ENCODE data around the gene MAGI1.

The MAGI1 gene

DNA sequence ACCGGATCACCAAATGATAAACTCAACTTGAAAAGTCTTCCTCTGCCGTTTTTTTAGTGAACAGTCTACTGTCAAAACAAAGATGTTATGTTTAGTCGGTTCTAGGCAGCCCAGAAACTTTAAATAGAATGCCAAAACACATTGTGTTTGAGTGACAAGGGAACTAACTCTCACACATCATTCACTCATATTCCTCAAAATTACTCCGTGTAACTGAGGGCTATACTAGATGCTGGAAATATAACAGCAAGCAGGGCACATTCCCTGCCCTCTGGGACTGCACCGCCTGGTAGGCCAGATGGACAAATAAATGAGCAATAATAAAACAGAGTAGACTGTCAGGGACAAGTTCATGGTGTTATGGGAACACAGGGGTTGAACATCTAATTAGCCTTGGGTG lies 251.4 kb downstream of the MAGI1 start:
- no peak for DNase-seq

DNA sequence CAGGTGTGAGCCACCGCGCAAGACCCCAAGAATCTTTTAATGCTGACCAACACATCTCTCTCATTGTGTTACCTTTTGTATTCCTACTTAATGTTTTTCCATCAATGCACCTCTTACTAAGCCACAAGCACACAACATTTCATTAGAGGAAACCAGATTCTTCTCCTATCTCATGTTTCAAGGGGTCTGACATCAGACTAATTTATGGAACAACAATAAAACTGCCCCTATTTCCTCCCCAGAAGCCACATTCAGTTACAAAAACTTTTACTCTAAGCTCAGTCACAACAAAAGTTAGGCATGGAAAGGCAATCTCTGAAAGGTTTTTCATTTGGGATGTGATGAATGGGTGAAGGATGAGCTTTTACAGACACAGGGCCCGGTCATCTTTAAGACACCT lies 251.8 kb downstream of the MAGI1 start:
- DNase-seq: no peak

DNA sequence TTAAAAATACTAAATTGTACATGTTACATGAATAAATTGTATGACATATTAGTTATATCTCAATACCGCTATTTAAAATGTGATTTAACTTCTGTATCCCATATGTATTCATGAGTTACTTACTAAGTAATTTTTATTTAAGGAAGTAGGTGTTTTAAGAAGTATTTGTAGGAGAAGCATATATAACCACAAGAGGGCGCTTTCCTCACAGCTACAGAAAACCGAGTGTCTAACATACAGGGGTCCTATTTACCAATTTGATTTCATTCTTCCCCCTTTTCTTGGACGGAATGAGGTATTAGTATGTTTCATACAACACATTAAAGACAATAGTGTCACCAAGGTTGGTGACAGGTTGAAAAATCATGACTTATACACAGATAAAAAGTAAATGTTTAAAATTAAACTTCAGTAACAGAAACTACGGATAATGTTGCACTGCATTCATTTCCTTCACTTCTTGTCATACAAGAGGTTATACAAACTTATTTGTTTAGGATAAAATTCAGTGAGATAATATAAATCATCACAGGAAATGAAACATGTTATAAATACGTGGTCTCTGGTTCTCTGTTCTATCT lies 253.6 kb downstream of the MAGI1 start:
- peak; percentile 0 to 6 for DNase-seq

DNA sequence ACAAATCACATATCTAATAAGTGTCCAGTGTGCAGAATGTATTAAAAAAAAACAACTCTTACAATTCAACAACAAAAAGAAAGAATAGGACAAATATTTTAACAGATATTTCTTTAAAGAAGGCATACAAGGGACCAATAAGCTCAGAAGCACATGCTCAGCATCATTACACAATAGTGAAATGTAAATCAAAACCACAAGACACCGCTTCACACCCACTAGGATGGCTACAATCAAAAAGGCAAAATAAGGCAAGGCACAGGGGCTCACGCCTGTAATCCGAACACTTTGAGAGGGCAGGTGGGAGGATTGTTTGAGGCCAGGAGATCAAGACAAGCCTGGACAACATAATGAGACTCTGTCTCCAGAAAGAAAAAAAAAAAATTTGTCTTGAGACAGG lies 255.6 kb downstream of the MAGI1 start:
- DNase-seq: no peak

DNA sequence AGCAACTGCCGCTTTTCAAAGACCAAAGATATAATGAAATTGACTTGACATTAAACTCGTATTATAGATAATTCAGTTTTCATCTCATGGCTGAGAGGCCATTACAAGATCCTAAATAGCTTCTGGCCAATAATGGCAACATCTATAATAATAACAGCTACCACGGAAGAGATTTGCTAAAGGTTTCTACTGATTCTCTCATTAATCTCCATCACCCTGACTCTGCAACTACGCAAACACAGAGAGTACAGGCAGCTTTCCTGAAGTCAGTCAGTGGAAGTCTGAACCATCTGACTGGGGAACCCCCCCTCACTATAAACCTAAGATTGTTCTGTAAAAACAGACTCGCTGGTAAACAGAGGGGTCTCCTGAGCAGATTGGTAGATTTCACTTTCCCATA lies 257.1 kb downstream of the MAGI1 start:
- no peak for DNase-seq

DNA sequence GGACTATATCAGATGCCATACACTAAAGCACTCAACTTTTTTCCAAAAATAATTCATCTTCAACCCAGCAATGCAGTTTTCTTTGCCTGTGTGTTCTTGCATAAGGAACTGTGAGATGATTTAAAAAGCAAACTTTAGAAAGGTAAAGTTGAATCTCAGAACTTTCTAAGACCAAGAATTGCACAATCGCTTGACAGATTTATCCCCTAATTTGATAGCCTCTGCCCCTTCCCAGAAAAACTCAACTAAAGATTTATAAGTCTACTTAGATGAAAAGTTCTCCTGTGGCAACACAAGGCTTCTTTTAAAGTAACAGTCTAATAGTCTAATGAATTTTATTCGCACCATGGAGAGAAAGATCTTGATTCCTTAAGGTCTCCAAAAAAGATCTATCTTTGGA lies 259.3 kb downstream of the MAGI1 start:
- DNase-seq: no peak

DNA sequence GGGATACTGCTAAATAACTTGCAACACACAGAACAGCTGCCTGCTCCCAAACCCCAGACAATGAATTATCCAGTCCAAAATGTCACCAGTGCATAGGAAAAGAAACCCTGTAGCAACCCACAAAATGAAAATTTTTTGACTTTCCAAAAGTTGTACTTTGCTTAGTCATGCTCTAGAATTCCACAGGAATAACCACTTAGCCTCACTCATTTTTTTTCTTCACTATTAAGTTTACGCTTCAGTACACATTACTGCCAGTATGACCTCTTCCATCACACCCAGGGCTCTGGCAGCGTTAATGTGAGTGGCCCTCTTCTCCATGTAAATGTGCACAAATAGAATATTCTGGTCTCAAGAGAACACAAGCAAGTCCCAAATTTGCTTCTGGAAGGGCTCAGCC lies 259.8 kb downstream of the MAGI1 start:
- no peak for DNase-seq

DNA sequence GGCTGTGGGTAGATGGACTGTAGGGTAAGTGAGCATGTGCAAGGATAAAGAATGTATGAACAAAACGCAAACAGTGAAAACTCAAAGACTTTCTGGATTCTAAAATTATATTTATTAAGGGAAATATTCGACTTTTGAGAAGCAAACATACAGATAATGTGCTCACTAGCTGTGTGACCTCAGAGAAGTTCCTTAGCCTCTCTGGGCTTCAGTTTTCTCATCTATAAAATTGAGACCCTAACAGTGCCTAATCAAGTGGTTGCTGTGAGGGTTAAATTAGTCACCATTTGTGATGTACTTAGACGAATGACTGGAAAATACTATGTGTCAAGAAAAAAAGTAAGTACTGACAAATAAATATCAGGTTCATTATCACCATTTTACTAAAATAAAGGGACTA lies 261.7 kb downstream of the MAGI1 start:
- no peak for DNase-seq

DNA sequence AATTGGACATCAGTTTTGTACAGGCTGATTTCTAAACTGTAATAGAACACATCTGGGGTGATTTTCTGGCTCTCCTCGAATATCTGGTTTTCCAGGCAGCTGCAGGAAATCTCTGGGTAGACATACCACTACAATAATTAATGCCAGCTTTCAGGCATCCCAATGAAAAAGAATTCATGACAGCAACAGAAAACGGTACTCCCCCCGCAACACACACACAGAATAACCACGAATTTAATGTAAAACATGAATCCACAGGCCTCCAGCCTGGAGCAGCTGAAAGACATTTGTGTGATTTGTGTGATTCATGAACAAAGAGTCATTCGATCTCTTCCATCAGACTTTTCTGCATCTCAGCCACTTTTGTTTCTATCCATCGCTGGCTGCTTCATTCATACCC lies 262.2 kb downstream of the MAGI1 start:
- DNase-seq: no peak

DNA sequence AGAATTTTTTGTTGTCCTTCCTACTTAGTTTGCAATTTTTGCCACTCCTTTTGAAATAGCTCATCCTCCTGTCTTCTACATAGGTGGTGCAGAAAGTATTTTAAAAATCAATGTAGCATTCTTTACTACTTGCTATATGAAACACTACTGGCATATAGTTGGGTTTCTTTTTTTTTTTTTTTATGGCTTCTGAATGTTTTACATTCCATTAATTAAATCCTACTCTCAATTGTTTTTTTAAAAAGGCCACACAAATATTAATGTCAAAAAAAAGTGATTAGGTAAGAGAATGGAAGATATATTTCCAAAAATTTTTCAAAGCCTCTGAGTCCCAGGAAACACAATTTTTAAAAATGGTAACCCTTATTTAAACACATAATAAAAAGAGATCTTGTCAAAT lies 262.6 kb downstream of the MAGI1 start:
- no peak for DNase-seq

DNA sequence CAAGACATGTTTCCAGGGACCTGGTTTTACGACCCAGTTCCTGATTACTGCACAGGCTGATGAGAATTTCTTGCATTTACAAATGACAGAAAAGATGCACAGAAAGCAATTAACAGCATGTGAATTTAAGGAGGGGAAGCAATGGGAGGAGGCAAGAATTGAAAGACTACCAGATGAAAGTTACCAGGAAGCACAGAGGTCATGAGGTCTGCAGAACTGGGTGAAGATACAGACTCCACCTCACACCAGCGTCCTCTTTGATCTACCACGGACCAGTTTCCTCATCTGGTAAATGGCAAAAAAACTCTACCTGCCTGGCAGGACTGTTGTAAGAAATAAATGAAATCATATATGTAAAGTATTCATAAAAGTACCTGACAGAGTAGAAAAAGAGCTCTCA lies 266.0 kb downstream of the MAGI1 start:
- DNase-seq: no peak

DNA sequence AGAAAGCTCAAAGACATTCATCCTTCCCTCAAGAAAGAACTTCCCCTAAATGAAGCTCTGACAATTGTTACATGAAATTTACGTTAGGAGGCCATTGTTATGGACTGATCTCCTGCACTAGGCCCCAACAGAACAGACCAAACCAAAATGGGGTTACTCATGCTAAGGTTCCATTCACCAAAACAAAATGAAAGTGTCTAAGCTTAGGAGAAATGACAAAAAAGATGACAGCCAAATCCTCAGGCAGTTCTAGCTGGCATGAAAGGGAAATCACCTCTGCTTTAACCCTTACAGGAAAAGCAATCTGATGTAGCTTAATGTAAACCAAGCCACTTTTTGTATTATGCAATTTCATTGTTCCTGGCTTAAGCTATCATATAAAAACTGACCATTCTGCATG lies 271.2 kb downstream of the MAGI1 start:
- no peak for DNase-seq

DNA sequence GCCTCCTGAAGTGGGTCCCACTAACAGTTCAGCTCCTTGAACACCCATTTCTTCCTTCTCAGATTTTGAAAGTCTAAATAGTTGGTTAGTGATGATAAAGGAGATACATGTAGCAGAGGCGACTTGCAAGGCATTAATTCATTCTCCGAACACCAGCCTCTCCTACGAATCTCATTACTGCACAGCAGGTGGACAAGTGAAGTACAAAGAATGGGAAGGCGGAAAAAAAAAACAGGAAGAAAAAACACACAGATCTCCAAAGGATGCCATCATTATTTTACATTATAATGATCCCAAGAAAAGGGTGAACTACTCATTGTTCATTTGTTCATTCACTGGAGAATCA lies 276.5 kb downstream of the MAGI1 start:
- DNase-seq: no peak

DNA sequence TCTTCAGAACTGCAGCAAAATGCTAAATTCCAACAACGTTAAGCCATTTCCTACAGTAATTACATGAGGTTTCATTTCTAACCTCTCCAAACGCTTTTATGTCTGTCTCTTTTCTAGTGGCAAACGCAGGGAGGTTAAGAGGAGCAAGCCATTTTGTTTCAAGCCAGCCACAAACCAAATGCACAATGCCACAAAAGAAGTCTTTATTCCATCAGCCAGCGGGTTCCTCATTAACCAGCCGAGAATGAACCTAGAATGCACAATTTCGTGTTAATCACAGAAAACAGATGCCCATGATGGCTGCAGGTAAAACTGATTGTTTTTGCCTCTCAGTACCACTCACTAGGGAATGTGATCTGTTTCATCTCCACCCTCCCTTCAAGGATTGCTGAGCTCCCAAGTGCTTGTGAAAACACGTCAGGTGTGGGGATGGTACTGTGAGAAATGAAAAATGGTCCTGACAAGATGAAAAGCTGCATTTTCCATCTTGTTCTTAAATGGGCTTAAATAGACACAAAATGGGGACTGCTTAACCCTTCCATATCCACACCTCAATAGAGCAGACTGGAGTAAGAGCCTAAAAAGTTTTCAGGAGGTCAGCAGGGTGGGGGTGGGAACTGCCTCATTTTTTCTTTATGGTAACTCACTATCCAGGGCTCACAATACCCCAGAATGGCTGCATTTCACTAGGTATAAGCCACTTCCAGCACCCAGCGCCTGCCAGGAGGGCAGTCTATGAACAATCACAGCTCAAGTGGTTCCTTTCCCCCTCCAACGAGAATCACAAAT lies 277.1 kb downstream of the MAGI1 start:
- DNase-seq: no peak

DNA sequence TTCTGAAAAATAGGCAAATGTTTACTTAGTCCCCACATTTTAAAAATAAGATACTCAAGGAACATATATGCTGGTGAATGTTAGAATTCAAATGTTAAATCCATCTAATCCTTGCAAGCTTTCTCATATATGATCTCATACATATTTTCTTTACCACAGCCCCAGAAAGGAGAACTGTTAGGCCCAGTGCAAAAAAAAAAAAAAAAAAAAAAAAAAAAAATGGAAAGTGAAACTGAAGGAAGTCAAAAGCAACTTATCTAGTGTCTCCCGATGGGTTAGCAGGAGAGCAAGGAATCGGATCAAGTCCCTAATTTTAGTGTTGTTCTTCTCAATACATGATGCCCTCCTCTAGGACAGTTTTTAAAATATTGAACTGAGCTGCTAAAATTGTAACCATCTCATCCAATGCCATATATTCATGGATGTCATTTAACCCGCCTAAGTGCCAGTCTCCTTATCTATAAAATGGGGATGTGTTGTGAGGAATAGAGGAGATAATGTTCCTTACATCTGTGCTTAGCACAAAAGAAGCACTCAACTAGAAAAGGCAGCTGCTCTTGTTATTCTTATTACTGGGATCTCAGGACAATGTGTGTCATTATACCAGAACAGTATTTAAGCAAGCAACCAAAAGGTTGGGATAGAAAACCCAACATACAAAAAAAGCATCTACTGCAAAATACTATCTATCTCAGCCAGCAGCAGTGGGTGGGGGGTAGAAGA lies 279.7 kb downstream of the MAGI1 start:
- no peak for DNase-seq

DNA sequence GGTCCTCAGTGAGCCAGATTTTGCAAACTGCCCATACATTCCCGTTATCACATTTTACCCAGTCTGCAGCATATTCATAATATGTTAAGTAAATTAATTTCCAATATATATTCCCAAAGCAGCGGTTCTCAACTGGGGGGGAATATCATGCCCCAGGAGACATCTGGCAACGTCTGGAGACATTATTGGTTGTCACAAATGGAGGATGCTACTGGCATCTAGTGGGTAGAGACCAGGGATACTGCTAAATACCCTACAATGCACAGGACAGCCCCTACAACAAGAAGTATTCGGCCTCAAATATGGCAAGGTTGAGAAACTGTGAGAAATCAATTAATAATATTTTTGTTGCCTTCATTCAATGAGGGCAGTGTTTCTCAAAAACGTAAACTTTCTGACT lies 280.3 kb downstream of the MAGI1 start:
- no peak for DNase-seq

DNA sequence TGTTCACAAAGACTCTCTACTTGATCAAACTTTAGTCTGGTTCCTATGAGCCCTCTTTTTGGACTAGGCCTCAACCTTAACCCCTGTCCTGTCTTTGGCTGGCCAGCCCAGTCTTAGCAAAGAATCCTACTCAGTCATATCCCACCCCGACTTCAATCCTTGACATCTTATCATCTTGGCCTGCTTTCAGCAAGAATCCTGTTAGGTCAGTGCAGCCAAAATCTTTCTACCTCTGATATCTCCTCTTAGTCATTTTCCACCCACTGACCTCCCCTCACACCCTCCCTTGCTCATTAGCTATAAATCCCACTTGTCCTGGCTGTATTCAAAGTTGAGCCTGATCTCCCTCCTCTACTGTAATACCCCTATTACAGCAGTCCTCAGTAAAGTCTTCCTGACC lies 286.1 kb downstream of the MAGI1 start:
- no peak for DNase-seq

DNA sequence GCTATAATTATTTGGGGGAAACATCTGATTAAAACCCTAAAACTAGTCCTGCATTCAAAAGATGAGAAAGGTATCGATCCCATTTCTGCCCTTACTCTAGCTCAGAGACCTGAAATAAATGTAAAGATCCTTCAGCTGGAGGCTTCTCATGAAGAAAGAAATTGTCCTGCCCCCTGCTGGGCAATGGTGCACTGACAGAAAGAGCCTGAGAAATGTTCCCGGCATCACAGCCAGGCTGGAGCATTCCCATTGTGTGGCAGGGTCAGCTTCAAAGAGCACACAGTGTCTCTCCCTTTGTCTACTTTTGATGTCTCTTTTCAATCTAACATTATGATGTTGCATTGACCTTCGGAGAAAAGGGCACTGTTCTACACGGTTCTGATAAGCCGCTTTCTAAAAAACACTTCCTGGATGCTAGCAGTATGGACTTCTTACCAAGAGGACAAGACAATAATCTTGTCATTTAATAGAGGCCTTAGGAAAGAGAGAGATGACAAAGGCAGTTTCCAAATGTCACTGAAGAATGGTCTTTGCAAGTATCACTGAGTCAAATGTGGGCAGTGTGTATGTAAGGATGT lies 287.5 kb downstream of the MAGI1 start:
- peak in 1 of 2 experiments; percentile 7 for DNase-seq

DNA sequence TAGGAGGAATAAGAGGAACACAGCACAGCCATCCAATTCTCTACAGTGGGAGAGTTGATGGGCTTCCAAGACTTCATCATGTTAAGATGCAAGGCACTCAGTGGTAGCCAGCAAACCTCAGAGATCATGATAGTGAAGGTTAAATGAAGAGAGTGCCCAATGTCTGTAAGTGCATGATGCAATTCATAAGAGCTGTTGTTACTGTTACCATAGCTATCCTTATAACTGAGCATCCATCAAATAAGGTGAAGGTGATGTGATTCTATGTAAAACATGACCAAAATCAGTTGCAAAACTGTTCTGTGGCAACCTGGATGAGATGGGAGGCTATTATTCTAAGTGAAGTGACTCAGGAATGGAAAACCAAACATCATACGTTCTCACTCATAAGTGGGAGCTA lies 289.7 kb downstream of the MAGI1 start:
- DNase-seq: no peak

DNA sequence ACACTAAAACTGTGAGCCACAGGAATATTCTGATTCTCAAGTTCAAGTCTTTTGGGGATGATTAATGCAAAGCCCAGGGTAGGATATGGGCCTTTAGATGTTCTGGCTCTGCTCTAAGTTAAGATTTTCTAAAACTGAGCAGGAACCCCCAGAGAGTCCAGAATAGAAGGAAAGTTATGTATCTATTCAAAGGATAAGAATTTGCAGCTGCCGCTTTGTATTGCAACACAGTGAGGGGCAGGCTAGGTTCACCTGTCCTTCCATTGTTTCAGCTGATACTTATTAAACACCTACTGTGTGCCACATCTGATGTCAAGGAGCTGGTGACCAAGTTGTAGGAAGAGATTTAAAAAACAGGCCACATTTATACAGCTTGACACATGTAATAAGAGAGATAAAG lies 290.4 kb downstream of the MAGI1 start:
- no peak for DNase-seq

DNA sequence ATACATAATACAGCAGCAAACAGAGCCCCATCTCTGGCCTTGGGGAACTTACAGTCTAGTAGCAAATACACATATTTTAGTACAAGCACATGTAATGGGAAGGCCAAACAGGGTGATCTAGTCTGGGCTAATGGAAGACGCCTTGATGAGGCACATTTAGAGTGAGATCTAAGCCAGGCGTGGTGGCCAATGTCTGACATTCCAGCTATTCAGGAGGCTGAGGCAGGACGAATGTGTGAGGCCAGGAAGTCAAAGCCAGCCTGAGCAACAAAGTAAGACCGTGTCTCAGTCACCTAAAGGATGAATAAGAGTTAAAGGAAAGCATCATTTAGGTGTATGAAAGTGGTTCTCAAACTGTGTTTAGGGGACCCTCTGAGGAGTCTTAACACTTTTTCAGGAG lies 291.9 kb downstream of the MAGI1 start:
- DNase-seq: no peak

DNA sequence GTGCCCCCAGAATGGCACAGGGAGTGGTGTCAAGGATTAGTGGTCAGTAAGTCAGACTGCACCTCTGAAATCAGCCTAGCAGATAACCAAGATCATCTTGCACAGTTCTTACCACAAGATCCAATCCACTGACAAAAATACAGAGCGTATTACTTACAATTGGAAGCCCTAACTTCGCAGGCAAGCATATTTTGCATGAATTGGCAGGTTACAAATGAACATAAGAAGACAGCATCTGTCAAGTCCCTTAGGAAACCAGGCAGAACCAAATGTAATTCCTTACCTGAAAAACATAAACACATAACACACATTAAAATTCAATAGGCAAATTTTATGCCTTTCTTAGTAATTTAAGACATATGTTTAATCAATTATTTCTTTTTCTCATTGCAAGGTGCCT lies 293.4 kb downstream of the MAGI1 start:
- DNase-seq: no peak

DNA sequence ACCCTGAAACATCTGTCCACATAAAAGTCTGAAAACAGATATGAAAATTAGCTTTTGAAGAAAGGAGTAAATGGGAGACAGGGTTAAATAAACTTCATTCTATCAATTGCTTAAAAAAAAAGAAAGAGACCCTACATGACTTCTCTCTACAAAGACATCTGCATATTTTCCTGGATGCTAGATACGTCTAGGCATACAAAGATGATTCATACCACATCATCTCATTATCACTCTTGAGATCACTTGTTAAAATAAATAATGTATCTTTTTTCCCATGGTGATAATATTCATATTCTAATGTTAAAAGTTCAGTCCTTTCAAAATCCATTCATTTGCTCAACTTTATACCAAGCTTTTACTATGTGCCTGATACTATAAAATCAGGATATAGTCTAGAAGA lies 295.8 kb downstream of the MAGI1 start:
- DNase-seq: no peak

DNA sequence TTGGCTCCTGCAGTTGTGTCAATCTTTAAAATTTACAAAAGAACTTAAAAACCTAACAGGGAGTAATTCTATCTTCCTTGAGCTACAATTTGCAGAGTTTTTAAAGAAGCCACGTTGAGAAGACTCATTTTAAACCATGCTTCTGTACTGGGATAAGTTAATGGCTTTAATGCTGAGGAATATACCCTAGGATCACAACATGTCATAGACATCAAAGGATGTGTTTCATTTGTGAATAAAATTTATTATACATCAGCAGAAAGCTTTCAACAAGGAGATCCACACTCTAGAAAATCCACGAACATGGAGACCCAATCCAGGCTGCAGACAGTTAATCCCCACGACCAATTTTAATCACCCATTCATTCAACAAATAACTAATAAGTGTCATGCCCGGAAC lies 297.2 kb downstream of the MAGI1 start:
- no peak for DNase-seq

Data from NCI-H1930 (cell line).